HEK293 (cell line): ENCODE measurements around the gene HES7.
A peak's percentile ranks its signal among the peaks of the same experiment; 100 is the strongest.

Experiments used
- HOXD13 ChIP-seq: sonication (generic); formaldehyde crosslinking; IDR thresholded peaks from 2 replicates; pipeline ENCODE4 v1.8.0; 2022; ENCODE audit warnings: missing genetic modification reagents, borderline replicate concordance
- REPIN1 ChIP-seq: fragments of 450-650 bp; formaldehyde crosslinking; IDR thresholded peaks from 2 replicates; pipeline ENCODE4 v1.5.1; 2017; ENCODE audit warnings: missing biosample characterization, missing genetic modification characterization, low read depth
- SP7 ChIP-seq: fragments of 450-650 bp; formaldehyde crosslinking; IDR thresholded peaks from 2 replicates; pipeline ENCODE4 v1.5.1; 2016; ENCODE audit warnings: missing biosample characterization, missing genetic modification characterization
- TRIM28 ChIP-seq: IDR thresholded peaks from 2 replicates; pipeline ENCODE4 v1.6.1; 2011; ENCODE audit warnings: low read length, control low read depth, borderline replicate concordance
- YY2 ChIP-seq: fragments of 450-650 bp; formaldehyde crosslinking; IDR thresholded peaks from 2 replicates; pipeline ENCODE4 v1.5.1; 2016; ENCODE audit warnings: missing biosample characterization, missing genetic modification characterization
- ZNF10 ChIP-seq: fragments of 450-650 bp; formaldehyde crosslinking; IDR thresholded peaks from 2 replicates; pipeline ENCODE4 v1.5.1; 2017; ENCODE audit warnings: missing biosample characterization, missing genetic modification characterization
- ZNF114 ChIP-seq: fragments of 450-650 bp; formaldehyde crosslinking; IDR thresholded peaks from 2 replicates; pipeline ENCODE4 v1.5.0; 2017; ENCODE audit warnings: missing biosample characterization, missing genetic modification characterization
- ZNF211 ChIP-seq: fragments of 450-650 bp; formaldehyde crosslinking; IDR thresholded peaks from 2 replicates; pipeline ENCODE4 v1.5.1; 2016; ENCODE audit warnings: low read depth, missing biosample characterization, missing genetic modification characterization
- ZNF350 ChIP-seq: fragments of 450-650 bp; formaldehyde crosslinking; IDR thresholded peaks from 2 replicates; pipeline ENCODE4 v1.5.0; 2017; ENCODE audit warnings: missing biosample characterization, mild to moderate bottlenecking, missing genetic modification characterization
- ZNF354C ChIP-seq: fragments of 450-650 bp; formaldehyde crosslinking; IDR thresholded peaks from 2 replicates; pipeline ENCODE4 v1.5.1; 2016; ENCODE audit warnings: missing biosample characterization, missing genetic modification characterization, low read depth, borderline replicate concordance
- ZNF596 ChIP-seq: fragments of 450-650 bp; IDR thresholded peaks from 2 replicates; pipeline ENCODE4 v1.5.0; 2018; ENCODE audit warnings: missing biosample characterization, mild to moderate bottlenecking, missing genetic modification characterization, moderate library complexity
- ZNF610 ChIP-seq: fragments of 450-650 bp; formaldehyde crosslinking; IDR thresholded peaks from 2 replicates; pipeline ENCODE4 v1.5.1; 2016; ENCODE audit warnings: missing biosample characterization, missing genetic modification characterization, borderline replicate concordance
- ZNF621 ChIP-seq: fragments of 450-650 bp; formaldehyde crosslinking; IDR thresholded peaks from 2 replicates; pipeline ENCODE4 v1.5.1; 2017; ENCODE audit warnings: missing biosample characterization, missing genetic modification characterization
- ZNF624 ChIP-seq: fragments of 450-650 bp; formaldehyde crosslinking; IDR thresholded peaks from 2 replicates; pipeline ENCODE4 v1.5.1; 2017; ENCODE audit warnings: missing biosample characterization, missing genetic modification characterization
- ZNF629 ChIP-seq: fragments of 450-650 bp; formaldehyde crosslinking; IDR thresholded peaks from 2 replicates; pipeline ENCODE4 v1.5.1; 2017; ENCODE audit warnings: missing biosample characterization, missing genetic modification characterization
- ZNF707 ChIP-seq: fragments of 450-650 bp; formaldehyde crosslinking; IDR thresholded peaks from 2 replicates; pipeline ENCODE4 v1.5.1; 2016; ENCODE audit warnings: missing biosample characterization, missing genetic modification characterization
- ZNF747 ChIP-seq: fragments of 450-650 bp; formaldehyde crosslinking; IDR thresholded peaks from 2 replicates; pipeline ENCODE4 v1.5.1; 2016; ENCODE audit warnings: missing biosample characterization, missing genetic modification characterization
- ZNF830 ChIP-seq: fragments of 450-650 bp; IDR thresholded peaks from 2 replicates; pipeline ENCODE4 v1.5.0; 2018; ENCODE audit warnings: missing biosample characterization, missing genetic modification characterization, low read depth, mild to moderate bottlenecking, moderate library complexity
- ZNF843 ChIP-seq: fragments of 450-650 bp; formaldehyde crosslinking; IDR thresholded peaks from 2 replicates; pipeline ENCODE4 v1.5.1; 2016; ENCODE audit warnings: missing biosample characterization, missing genetic modification characterization
- ZSCAN16 ChIP-seq: fragments of 450-650 bp; formaldehyde crosslinking; IDR thresholded peaks from 2 replicates; pipeline ENCODE4 v1.5.1; 2016; ENCODE audit warnings: missing biosample characterization, missing genetic modification characterization
- ZSCAN30 ChIP-seq: fragments of 450-650 bp; IDR thresholded peaks from 2 replicates; pipeline ENCODE4 v1.5.1; 2018; ENCODE audit warnings: missing biosample characterization, mild to moderate bottlenecking, missing genetic modification characterization, moderate library complexity
- TF ChIP-seq, protein P1 (sequence below): fragments of 450-650 bp; formaldehyde crosslinking; IDR thresholded peaks from 2 replicates; pipeline ENCODE4 v1.5.1; 2016; ENCODE audit warnings: missing biosample characterization, missing genetic modification characterization
- TF ChIP-seq, protein P2 (sequence below): fragments of 450-650 bp; formaldehyde crosslinking; IDR thresholded peaks from 2 replicates; pipeline ENCODE4 v1.5.1; 2016; ENCODE audit warnings: missing biosample characterization, missing genetic modification characterization, low read depth
- TF ChIP-seq, protein P3 (sequence below): fragments of 450-650 bp; formaldehyde crosslinking; IDR thresholded peaks from 2 replicates; pipeline ENCODE4 v1.5.1; 2016; ENCODE audit warnings: missing biosample characterization, missing genetic modification characterization
- TF ChIP-seq, protein P4 (sequence below): fragments of 450-650 bp; formaldehyde crosslinking; IDR thresholded peaks from 2 replicates; pipeline ENCODE4 v1.5.1; 2016; ENCODE audit warnings: missing biosample characterization, missing genetic modification characterization
- TF ChIP-seq, protein P5 (sequence below): fragments of 450-650 bp; formaldehyde crosslinking; IDR thresholded peaks from 2 replicates; pipeline ENCODE4 v1.5.1; 2016; ENCODE audit warnings: missing biosample characterization, missing genetic modification characterization
- TF ChIP-seq, protein P6 (sequence below): fragments of 450-650 bp; formaldehyde crosslinking; conservative IDR thresholded peaks from 2 replicates; pipeline ENCODE4 v1.5.1; 2016; ENCODE audit warnings: low read depth, missing biosample characterization, missing genetic modification characterization
- TF ChIP-seq, protein P7 (sequence below): fragments of 450-650 bp; formaldehyde crosslinking; IDR thresholded peaks from 2 replicates; pipeline ENCODE4 v1.5.1; 2016; ENCODE audit warnings: missing biosample characterization, missing genetic modification characterization

Gene HES7

DNA sequence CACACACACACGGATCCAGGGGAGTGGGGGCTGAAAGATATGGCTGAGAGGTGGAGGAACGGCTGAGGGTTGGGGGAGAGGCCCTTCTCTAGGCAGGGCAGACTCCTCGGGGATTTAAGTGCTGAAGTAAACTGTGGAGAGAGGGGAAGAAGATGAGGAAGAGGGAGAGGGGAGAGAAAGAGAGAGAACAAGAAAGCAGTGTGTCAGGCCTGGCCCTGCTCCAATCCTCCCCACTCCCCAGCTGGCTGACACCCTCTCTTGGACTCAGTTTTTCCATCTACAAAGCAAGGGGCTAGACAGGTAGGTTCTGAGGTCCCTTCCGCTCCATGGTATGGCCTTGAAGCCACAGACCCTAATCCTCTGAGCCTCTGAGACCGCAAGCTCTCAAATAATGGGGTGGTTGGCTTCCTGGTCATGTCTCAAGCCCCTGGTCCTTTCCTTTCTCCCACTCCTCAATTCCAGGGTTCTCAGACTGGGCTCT is 36.9 kb upstream of the HES7 start (continued):
- TF ChIP-seq, protein P1, sequence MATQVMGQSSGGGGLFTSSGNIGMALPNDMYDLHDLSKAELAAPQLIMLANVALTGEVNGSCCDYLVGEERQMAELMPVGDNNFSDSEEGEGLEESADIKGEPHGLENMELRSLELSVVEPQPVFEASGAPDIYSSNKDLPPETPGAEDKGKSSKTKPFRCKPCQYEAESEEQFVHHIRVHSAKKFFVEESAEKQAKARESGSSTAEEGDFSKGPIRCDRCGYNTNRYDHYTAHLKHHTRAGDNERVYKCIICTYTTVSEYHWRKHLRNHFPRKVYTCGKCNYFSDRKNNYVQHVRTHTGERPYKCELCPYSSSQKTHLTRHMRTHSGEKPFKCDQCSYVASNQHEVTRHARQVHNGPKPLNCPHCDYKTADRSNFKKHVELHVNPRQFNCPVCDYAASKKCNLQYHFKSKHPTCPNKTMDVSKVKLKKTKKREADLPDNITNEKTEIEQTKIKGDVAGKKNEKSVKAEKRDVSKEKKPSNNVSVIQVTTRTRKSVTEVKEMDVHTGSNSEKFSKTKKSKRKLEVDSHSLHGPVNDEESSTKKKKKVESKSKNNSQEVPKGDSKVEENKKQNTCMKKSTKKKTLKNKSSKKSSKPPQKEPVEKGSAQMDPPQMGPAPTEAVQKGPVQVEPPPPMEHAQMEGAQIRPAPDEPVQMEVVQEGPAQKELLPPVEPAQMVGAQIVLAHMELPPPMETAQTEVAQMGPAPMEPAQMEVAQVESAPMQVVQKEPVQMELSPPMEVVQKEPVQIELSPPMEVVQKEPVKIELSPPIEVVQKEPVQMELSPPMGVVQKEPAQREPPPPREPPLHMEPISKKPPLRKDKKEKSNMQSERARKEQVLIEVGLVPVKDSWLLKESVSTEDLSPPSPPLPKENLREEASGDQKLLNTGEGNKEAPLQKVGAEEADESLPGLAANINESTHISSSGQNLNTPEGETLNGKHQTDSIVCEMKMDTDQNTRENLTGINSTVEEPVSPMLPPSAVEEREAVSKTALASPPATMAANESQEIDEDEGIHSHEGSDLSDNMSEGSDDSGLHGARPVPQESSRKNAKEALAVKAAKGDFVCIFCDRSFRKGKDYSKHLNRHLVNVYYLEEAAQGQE (tag by site-specific recombination): no peak
- TF ChIP-seq ZNF621 (tag by site-specific recombination): no peak
- TF ChIP-seq TRIM28: no peak
- TF ChIP-seq, protein P2, sequence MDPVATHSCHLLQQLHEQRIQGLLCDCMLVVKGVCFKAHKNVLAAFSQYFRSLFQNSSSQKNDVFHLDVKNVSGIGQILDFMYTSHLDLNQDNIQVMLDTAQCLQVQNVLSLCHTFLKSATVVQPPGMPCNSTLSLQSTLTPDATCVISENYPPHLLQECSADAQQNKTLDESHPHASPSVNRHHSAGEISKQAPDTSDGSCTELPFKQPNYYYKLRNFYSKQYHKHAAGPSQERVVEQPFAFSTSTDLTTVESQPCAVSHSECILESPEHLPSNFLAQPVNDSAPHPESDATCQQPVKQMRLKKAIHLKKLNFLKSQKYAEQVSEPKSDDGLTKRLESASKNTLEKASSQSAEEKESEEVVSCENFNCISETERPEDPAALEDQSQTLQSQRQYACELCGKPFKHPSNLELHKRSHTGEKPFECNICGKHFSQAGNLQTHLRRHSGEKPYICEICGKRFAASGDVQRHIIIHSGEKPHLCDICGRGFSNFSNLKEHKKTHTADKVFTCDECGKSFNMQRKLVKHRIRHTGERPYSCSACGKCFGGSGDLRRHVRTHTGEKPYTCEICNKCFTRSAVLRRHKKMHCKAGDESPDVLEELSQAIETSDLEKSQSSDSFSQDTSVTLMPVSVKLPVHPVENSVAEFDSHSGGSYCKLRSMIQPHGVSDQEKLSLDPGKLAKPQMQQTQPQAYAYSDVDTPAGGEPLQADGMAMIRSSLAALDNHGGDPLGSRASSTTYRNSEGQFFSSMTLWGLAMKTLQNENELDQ (tag by site-specific recombination): no peak
- TF ChIP-seq ZNF10 (tag by site-specific recombination): no peak
- TF ChIP-seq SP7 (tag by site-specific recombination): no peak
- TF ChIP-seq ZSCAN30: no peak
- TF ChIP-seq, protein P3, sequence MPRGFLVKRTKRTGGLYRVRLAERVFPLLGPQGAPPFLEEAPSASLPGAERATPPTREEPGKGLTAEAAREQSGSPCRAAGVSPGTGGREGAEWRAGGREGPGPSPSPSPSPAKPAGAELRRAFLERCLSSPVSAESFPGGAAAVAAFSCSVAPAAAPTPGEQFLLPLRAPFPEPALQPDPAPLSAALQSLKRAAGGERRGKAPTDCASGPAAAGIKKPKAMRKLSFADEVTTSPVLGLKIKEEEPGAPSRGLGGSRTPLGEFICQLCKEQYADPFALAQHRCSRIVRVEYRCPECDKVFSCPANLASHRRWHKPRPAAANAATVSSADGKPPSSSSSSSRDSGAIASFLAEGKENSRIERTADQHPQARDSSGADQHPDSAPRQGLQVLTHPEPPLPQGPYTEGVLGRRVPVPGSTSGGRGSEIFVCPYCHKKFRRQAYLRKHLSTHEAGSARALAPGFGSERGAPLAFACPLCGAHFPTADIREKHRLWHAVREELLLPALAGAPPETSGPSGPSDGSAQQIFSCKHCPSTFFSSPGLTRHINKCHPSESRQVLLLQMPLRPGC: no peak
- TF ChIP-seq ZNF596 (tag by site-specific recombination): peak; percentile 42; the same call in 1 of the 2 replicates
- TF ChIP-seq REPIN1 (tag by site-specific recombination): no peak
- TF ChIP-seq ZNF830 (tag by site-specific recombination): no peak
- TF ChIP-seq, protein P4, sequence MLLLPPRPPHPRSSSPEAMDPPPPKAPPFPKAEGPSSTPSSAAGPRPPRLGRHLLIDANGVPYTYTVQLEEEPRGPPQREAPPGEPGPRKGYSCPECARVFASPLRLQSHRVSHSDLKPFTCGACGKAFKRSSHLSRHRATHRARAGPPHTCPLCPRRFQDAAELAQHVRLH (tag by site-specific recombination): no peak
- TF ChIP-seq ZNF843 (tag by site-specific recombination): no peak
- TF ChIP-seq ZNF629 (tag by site-specific recombination): no peak
- TF ChIP-seq, protein P5, sequence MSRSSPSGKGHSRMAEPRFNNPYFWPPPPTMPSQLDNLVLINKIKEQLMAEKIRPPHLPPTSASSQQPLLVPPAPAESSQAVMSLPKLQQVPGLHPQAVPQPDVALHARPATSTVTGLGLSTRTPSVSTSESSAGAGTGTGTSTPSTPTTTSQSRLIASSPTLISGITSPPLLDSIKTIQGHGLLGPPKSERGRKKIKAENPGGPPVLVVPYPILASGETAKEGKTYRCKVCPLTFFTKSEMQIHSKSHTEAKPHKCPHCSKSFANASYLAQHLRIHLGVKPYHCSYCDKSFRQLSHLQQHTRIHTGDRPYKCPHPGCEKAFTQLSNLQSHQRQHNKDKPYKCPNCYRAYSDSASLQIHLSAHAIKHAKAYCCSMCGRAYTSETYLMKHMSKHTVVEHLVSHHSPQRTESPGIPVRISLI (tag by site-specific recombination): no peak
- no peak for TF ChIP-seq ZNF211 (tag by site-specific recombination)
- TF ChIP-seq ZNF624 (tag by site-specific recombination): no peak
- no peak for TF ChIP-seq ZNF354C (tag by site-specific recombination)
- TF ChIP-seq ZNF707 (tag by site-specific recombination): no peak
- no peak for TF ChIP-seq ZNF114
- no peak for TF ChIP-seq YY2 (tag by site-specific recombination)
- TF ChIP-seq ZNF747 (tag by site-specific recombination): no peak
- TF ChIP-seq HOXD13 (CRISPR knock-in tag): no peak
- no peak for TF ChIP-seq ZSCAN16 (tag by site-specific recombination)
- TF ChIP-seq, protein P6, sequence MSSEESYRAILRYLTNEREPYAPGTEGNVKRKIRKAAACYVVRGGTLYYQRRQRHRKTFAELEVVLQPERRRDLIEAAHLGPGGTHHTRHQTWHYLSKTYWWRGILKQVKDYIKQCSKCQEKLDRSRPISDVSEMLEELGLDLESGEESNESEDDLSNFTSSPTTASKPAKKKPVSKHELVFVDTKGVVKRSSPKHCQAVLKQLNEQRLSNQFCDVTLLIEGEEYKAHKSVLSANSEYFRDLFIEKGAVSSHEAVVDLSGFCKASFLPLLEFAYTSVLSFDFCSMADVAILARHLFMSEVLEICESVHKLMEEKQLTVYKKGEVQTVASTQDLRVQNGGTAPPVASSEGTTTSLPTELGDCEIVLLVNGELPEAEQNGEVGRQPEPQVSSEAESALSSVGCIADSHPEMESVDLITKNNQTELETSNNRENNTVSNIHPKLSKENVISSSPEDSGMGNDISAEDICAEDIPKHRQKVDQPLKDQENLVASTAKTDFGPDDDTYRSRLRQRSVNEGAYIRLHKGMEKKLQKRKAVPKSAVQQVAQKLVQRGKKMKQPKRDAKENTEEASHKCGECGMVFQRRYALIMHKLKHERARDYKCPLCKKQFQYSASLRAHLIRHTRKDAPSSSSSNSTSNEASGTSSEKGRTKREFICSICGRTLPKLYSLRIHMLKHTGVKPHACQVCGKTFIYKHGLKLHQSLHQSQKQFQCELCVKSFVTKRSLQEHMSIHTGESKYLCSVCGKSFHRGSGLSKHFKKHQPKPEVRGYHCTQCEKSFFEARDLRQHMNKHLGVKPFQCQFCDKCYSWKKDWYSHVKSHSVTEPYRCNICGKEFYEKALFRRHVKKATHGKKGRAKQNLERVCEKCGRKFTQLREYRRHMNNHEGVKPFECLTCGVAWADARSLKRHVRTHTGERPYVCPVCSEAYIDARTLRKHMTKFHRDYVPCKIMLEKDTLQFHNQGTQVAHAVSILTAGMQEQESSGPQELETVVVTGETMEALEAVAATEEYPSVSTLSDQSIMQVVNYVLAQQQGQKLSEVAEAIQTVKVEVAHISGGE (tag by site-specific recombination): no peak
- TF ChIP-seq ZNF350: no peak
- no peak for TF ChIP-seq ZNF610 (tag by site-specific recombination)
- TF ChIP-seq, protein P7, sequence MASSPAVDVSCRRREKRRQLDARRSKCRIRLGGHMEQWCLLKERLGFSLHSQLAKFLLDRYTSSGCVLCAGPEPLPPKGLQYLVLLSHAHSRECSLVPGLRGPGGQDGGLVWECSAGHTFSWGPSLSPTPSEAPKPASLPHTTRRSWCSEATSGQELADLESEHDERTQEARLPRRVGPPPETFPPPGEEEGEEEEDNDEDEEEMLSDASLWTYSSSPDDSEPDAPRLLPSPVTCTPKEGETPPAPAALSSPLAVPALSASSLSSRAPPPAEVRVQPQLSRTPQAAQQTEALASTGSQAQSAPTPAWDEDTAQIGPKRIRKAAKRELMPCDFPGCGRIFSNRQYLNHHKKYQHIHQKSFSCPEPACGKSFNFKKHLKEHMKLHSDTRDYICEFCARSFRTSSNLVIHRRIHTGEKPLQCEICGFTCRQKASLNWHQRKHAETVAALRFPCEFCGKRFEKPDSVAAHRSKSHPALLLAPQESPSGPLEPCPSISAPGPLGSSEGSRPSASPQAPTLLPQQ (tag by site-specific recombination): no peak
